Testis (tissue), 3 donors: Measurements from ENCODE around the gene HOXA6. TPM values are rescaled to one million over a fixed set of nuclear protein-coding genes. Genes with fewer than 3 reads are reported as not detected.

Experiments used
- DNase-seq: peaks from one replicate; pipeline ENCODE4 v3.0.0-alpha.2; 2019
- H3K27ac ChIP-seq, 2 donors: fragments of 200-600 bp; sonication (generic); one replicate each; pipeline ENCODE4 v1.5.1; 2019
- H3K27me3 ChIP-seq: fragments of 200-600 bp; sonication (generic); one replicate; pipeline ENCODE4 v1.5.1; 2019
- H3K36me3 ChIP-seq: fragments of 200-600 bp; sonication (generic); one replicate; pipeline ENCODE4 v1.5.1; 2017; ENCODE audit warnings: low read depth; ENCODE audit errors: missing control alignments
- H3K4me1 ChIP-seq: fragments of 200-600 bp; sonication (generic); one replicate; pipeline ENCODE4 v1.5.1; 2019
- H3K4me3 ChIP-seq, 2 donors: fragments of 200-600 bp; sonication (generic); one replicate each; pipeline ENCODE4 v1.5.1; 2017 to 2019
- H3K9me3 ChIP-seq: fragments of 200-600 bp; sonication (generic); one replicate; pipeline ENCODE4 v1.5.1; 2017
- POLR2A ChIP-seq: fragments of 450-650 bp; IDR thresholded peaks from one replicate; pipeline ENCODE4 v1.6.1; 2017; ENCODE audit warnings: antibody characterized with exemption, mild to moderate bottlenecking, moderate library complexity
- WGBS, 2 donors: methylation state at CpG; one replicate each; pipeline ENCODE4 v1.1.5; 2018; 5-methylcytosine and 5-hydroxymethylcytosine counted together
- intact Hi-C: fragments of 100-400 bp; cut with DNase I; formaldehyde crosslinking; loops from one replicate; pipeline ENCODE4 v1.15.1; 2023; ENCODE audit warnings: low total_unique reads
- polyA plus RNA-seq: library from polyadenylated mRNA; stranded (reverse); fragments of 350-450 nt; fragmentation: Illumina TruSeq; extraction: RNeasy Lipid Tissue Mini Kit (QIAGEN cat#74804); gene quantifications from one replicate; pipeline ENCODE4 v1.2.3, GENCODE V29; 2014; ENCODE audit warnings: low read depth, low replicate concordance; ENCODE audit not compliant: insufficient read depth
- total RNA-seq, 2 donors: library from RNA; depleted of rRNA; stranded (reverse); fragments of >200 nt; gene quantifications; one replicate each; pipeline ENCODE4 v1.2.3, GENCODE V29; 2016
- TF ChIP-seq, protein P1 (sequence below), 3 experiments: fragments of 450-650 bp in 2 of 3; fragments of 200-600 bp in 1 of 3; sonication (generic) in 1 of 3; IDR thresholded peaks; one replicate each; pipeline ENCODE4 v1.5.1; 2016 to 2019; ENCODE audit warnings: antibody characterized with exemption in 3 of 3, mild to moderate bottlenecking in 2 of 3, moderate library complexity in 1 of 3

The HOXA6 gene
- total and polyA plus RNA-seq, 3 donors from 2014 or later, result 0.37 TPM; not detected in 2

GRCh38 chr7:27154901-27155815, 7.6 kb upstream of the HOXA6 start:
- 5 to 12% methylated on average over 45 to 48 of the region's 48 CpGs for WGBS, 2 donors
- H3K27ac ChIP-seq, result no peak overlapping the region
- no peak overlapping the region for H3K4me3 ChIP-seq
- intact Hi-C loops, result no loop called here
- H3K36me3 ChIP-seq, result no peaks in the 10 kb centered on the region
- TF ChIP-seq, protein P1, sequence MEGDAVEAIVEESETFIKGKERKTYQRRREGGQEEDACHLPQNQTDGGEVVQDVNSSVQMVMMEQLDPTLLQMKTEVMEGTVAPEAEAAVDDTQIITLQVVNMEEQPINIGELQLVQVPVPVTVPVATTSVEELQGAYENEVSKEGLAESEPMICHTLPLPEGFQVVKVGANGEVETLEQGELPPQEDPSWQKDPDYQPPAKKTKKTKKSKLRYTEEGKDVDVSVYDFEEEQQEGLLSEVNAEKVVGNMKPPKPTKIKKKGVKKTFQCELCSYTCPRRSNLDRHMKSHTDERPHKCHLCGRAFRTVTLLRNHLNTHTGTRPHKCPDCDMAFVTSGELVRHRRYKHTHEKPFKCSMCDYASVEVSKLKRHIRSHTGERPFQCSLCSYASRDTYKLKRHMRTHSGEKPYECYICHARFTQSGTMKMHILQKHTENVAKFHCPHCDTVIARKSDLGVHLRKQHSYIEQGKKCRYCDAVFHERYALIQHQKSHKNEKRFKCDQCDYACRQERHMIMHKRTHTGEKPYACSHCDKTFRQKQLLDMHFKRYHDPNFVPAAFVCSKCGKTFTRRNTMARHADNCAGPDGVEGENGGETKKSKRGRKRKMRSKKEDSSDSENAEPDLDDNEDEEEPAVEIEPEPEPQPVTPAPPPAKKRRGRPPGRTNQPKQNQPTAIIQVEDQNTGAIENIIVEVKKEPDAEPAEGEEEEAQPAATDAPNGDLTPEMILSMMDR (IDR thresholded peaks at IDR 0.05), result no peak
- no peak for TF ChIP-seq POLR2A
- peaks cover 14% of the 10 kb centered on the region for H3K27me3 ChIP-seq
- DNase-seq, result peak; percentile 10
- H3K9me3 ChIP-seq, result no peaks in the 10 kb centered on the region
- H3K4me1 ChIP-seq, result peaks cover 7% of the 10 kb centered on the region

DNA sequence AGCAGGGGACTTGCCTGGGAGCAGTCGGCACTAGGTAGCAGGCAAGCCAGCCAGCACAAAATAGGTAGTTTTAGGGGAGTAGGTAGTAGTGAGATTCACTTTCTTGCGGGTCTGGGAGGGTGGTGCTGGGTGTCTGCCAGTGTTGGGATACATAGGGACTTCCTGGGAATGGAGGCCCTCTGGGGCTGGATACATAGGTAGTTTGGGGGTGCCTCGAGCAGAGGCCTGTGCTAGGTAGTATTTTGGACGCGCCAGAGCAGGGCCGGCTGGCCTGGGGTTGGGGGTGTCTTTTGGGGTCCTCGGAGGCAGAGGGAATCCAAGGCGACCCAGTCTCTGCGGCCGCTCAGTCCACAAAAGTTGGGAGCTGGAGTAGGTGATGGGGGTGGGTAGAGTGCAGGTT, 6.8 kb upstream of the HOXA6 start:
- DNase-seq, result peak; percentile 6
- intact Hi-C loops, result no loop called here
- TF ChIP-seq, protein P1 (IDR thresholded peaks at IDR 0.05), result no peak
- TF ChIP-seq POLR2A, result no peak
- Histone ChIP-seq H3K9me3 (no peaks in the 10 kb centered on the region), H3K27me3 (peaks cover 14% of the 10 kb centered on the region), H3K36me3 (no peaks in the 10 kb centered on the region), H3K27ac (no peak overlapping the region), H3K4me1 (peaks cover 7% of the 10 kb centered on the region), H3K4me3 (no peak overlapping the region)
- WGBS, 2 donors, result 44 to 56% methylated on average over 10 of the region's 10 CpGs

DNA sequence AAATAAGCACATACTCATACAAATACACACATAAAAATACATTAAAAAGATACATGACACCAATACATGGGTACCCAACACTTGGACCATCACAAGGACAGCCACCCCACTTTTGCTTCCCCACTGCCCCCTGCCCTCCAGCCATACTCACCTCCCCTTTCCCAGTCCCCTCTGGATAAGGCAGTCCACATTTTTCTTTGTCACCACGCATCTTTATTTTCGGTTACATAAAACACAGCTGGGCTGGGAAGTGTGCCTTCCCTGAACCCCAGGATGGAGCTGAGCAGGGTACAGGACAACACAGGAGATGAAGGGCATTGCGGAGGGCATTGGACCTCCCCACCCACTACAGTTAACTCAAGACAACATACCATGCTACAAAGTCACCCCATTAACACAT, 6.0 kb upstream of the HOXA6 start:
- intact Hi-C loops, result no loop called here
- H3K4me3 ChIP-seq, result no peak overlapping the region
- H3K27me3 ChIP-seq, result peaks cover 14% of the 10 kb centered on the region
- 83% methylated on average over 3 of the region's 3 CpGs for WGBS, 2 donors
- DNase-seq, result peak; percentile 6
- H3K9me3 ChIP-seq, result no peaks in the 10 kb centered on the region
- H3K36me3 ChIP-seq, result no peaks in the 10 kb centered on the region
- peaks cover 7% of the 10 kb centered on the region for H3K4me1 ChIP-seq
- H3K27ac ChIP-seq, result no peak overlapping the region
- TF ChIP-seq POLR2A, result no peak
- TF ChIP-seq, protein P1 (IDR thresholded peaks at IDR 0.05), result no peak

DNA sequence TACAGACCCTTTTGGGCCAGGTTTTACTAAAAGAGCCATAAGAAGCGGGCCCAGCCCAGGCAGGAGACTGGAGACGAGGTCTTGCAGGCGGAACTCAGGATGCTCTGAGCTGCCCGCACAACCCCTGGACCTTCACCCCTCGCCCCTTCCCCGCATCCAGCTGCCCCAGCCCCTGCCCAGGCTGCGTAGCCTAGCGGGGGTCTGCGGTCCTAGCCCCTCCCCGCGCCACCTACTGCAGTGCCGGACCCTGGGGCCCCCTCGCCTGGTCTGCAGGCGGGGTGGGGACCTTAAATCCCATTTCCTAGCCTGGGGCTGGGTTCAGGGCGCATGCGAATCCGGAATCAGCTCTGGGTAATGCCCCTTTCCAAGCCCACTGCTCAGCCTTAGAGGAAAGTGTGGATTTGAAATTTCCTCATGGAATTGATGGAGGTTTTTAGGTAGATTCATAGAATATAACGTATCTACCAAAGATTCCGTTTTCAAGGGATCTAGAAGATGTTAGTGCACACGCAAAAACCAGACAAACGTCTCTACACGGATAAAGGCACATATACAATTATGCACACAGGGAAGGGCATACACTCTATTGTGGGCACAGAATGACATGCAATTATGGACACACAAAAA, 5.4 kb upstream of the HOXA6 start:
- Histone ChIP-seq H3K4me1 (peaks cover 7% of the 10 kb centered on the region), H3K4me3 (no peak overlapping the region), H3K27me3 (peaks cover 14% of the 10 kb centered on the region), H3K27ac (no peak overlapping the region), H3K9me3 (no peaks in the 10 kb centered on the region), H3K36me3 (no peaks in the 10 kb centered on the region)
- WGBS, 2 donors, result 24 to 56% methylated on average over 8 to 22 of the region's 22 CpGs
- DNase-seq, result no peak
- TF ChIP-seq POLR2A, result no peak
- TF ChIP-seq, protein P1 (IDR thresholded peaks at IDR 0.05), result no peak
- intact Hi-C loops, result no loop called here
